ENCODE results near the gene GGA2.

Gene GGA2

DNA sequence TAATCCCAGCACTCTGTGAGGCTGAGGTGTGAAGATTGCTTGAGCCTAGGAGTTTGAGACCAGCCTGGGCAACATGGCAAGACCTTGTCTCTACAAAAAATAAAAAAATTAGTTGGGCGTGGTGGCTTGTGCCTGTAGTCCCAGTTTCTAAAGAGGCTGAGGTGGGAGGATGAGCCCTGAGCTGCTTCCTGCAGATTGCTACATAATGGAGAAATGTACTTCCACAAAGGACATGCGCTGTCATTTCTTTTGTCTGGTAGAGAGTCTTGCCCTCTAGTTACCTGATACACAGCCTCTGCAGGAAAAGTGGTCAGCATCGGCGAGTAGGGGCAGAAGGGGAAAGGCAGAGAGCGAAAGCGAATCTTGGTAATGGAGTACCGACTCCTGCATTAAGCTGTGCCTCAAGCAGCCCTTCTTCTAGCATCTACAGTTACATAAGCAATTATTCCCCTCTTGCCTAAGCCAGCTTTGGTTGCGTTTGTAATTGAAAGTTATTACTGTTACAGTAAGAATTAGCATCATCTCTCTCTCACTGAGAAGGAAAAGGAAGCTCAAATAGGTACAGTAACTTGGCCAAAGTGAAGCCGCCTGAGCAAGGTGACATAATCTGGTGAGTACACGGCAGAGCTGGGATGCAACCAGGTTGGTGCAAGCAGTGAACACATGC, 18.5 kb upstream of the GGA2 start:
- no peak overlapping the region for H3K27ac ChIP-seq
- TF ChIP-seq, protein P1, sequence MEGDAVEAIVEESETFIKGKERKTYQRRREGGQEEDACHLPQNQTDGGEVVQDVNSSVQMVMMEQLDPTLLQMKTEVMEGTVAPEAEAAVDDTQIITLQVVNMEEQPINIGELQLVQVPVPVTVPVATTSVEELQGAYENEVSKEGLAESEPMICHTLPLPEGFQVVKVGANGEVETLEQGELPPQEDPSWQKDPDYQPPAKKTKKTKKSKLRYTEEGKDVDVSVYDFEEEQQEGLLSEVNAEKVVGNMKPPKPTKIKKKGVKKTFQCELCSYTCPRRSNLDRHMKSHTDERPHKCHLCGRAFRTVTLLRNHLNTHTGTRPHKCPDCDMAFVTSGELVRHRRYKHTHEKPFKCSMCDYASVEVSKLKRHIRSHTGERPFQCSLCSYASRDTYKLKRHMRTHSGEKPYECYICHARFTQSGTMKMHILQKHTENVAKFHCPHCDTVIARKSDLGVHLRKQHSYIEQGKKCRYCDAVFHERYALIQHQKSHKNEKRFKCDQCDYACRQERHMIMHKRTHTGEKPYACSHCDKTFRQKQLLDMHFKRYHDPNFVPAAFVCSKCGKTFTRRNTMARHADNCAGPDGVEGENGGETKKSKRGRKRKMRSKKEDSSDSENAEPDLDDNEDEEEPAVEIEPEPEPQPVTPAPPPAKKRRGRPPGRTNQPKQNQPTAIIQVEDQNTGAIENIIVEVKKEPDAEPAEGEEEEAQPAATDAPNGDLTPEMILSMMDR (IDR thresholded peaks at IDR 0.05; ENCODE audit: low read depth, low read length, missing control alignments): no peak
- no peak for DNase-seq
- H3K36me3 ChIP-seq (replicated peaks): peaks cover 44% of the 10 kb centered on the region
- no peaks in the 10 kb centered on the region for H3K27me3 ChIP-seq (replicated peaks)
- in situ Hi-C loops (cut with HindIII; ENCODE audit: low pct_ligation_motif_present, low sequenced_read_pairs): no loop called here
- H3K4me3 ChIP-seq (ENCODE audit: low read depth, low read length): no peak overlapping the region

DNA sequence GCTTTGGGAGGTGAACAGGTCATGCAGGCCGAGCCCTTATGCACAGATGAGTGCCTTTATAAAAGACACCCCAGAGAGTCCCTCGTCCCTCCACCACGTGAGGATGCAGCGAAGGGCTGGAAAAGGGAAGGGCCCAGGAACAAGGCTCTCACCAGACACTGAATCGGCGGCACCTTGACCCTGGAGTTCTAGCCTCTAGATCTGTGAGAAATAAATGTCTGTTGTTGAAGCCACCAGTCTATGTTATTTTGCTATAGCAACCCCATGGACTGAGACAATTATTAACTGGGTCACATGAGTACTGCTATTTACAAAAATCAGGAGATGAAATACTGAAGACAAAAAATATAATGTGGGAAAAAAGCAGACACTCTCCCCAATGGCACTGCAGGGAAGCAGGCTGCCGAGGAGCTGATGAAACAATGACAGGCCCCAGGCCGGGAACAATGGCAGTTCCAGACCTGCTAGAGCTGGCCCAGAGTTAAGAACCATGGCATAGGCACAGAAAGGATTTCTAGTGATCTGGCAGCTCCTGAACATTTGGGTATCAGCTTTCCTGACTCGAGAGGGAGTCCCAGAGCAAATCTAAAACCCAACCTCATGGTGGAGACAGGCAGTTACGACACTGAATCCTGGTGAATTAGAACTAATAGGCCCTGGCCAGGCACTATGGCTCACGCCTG, 17.8 kb upstream of the GGA2 start:
- no peak overlapping the region for H3K27ac ChIP-seq
- H3K4me3 ChIP-seq (ENCODE audit: low read depth, low read length): no peak overlapping the region
- no peak for DNase-seq
- in situ Hi-C loops (cut with HindIII; ENCODE audit: low pct_ligation_motif_present, low sequenced_read_pairs): no loop called here
- TF ChIP-seq, protein P1 (IDR thresholded peaks at IDR 0.05; ENCODE audit: low read depth, low read length, missing control alignments): no peak
- H3K36me3 ChIP-seq (replicated peaks): peaks cover 50% of the 10 kb centered on the region
- H3K27me3 ChIP-seq (replicated peaks): no peaks in the 10 kb centered on the region

DNA sequence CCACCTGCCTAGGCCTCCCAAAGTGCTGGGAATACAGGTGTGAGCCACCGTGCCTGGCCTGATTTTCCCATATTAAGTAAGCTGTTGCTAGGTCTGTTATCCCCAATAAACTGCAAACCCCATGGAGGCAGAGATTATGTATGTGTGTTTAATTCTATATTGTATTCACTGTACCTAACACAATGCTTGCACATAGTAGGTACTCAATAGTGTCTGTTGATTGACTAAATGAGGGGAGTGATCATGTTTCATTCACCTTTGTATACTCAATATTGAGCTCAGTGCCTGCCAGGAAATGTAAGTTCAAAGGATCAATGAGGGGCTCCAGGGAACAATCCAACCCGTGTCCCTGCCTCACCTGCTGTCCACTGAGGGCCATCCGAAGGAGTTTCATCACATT, 14.6 kb upstream of the GGA2 start:
- Histone ChIP-seq H3K36me3 (replicated peaks) (peaks cover 47% of the 10 kb centered on the region), H3K27me3 (replicated peaks) (no peaks in the 10 kb centered on the region), H3K4me3 (ENCODE audit: low read depth, low read length) (no peak overlapping the region), H3K27ac (no peak overlapping the region)
- TF ChIP-seq, protein P1 (IDR thresholded peaks at IDR 0.05; ENCODE audit: low read depth, low read length, missing control alignments): no peak
- DNase-seq: no peak
- in situ Hi-C loops (cut with HindIII; ENCODE audit: low pct_ligation_motif_present, low sequenced_read_pairs): no loop called here

DNA sequence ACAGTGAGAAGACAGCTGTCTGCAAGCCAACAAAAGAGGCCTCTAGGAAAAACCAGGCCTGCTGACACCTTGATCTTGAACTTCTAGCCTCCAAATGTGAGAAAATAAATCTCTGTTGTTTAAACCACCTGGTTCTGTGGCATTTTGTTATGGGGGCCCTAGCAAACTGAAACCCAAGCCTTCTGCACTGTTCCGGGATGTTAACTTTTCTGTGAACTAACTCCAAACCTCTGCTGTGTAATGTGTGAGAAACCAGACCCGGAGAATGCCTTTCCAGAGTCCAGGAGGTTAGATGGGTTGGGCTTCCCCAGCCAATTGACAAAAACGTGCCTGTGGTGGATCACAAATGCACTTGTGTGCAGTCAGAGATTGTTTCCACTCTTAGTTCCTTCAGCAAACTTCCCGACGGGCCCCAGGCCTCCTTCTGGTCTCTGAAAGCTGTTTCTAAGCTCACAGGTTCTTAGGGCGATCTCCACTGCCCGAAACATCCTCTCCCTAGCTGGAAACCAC, 13.6 kb upstream of the GGA2 start:
- in situ Hi-C loops (cut with HindIII; ENCODE audit: low pct_ligation_motif_present, low sequenced_read_pairs): no loop called here
- no peak for DNase-seq
- TF ChIP-seq, protein P1 (IDR thresholded peaks at IDR 0.05; ENCODE audit: low read depth, low read length, missing control alignments): no peak
- no peaks in the 10 kb centered on the region for H3K27me3 ChIP-seq (replicated peaks)
- H3K36me3 ChIP-seq (replicated peaks): peaks cover 42% of the 10 kb centered on the region
- H3K4me3 ChIP-seq (ENCODE audit: low read depth, low read length): no peak overlapping the region
- no peak overlapping the region for H3K27ac ChIP-seq

DNA sequence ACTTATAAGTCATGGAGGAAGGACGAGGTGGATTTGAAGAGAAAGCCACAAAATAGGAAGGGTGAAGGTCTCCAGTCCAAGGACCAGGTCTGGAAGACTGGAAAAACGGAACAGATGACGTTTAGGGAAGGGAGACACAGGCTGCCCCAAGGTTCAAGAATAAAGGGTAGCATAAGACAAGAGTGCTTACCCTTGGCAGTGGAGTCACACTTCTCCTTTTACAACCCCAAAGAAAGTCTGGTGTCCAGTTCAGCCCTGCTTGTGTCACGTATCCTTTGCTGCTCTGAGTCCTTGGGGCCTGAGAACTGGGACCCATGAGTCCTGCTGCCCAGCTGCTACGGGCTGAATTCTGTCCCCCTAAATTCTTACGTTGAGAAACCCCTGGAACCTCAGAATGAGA, 13.0 kb upstream of the GGA2 start:
- in situ Hi-C loops (cut with HindIII; ENCODE audit: low pct_ligation_motif_present, low sequenced_read_pairs): no loop called here
- DNase-seq: no peak
- Histone ChIP-seq H3K36me3 (replicated peaks) (peaks cover 38% of the 10 kb centered on the region), H3K4me3 (ENCODE audit: low read depth, low read length) (no peak overlapping the region), H3K27ac (no peak overlapping the region), H3K27me3 (replicated peaks) (no peaks in the 10 kb centered on the region)
- TF ChIP-seq, protein P1 (IDR thresholded peaks at IDR 0.05; ENCODE audit: low read depth, low read length, missing control alignments): no peak

Measured in brain microvascular endothelial cell (primary cell).